ENCODE measurements around the gene GATA5.

The GATA5 gene

GRCh38 chr20:62500237-62500864 is 24.6 kb upstream of the GATA5 start (continued):
- TF ChIP-seq ZNF324 (tag by site-specific recombination; IDR thresholded peaks at IDR 0.05) (0 out of 2 replicates have a peak, but pooled peaks have one; percentile 27), ZNF148 (tag by site-specific recombination; IDR thresholded peaks at IDR 0.05; ENCODE audit: borderline replicate concordance) (0 out of 2 replicates have a peak, but pooled peaks have one; percentile 25), ZNF544 (tag by site-specific recombination; IDR thresholded peaks at IDR 0.05) (no peak), ZNF449 (tag by site-specific recombination; IDR thresholded peaks at IDR 0.05) (no peak), KLF8 (tag by site-specific recombination; IDR thresholded peaks at IDR 0.05) (peak; percentile 97), ZNF692 (tag by site-specific recombination; IDR thresholded peaks at IDR 0.05) (peak; percentile 75), BCL11A (tag by site-specific recombination; IDR thresholded peaks at IDR 0.05; ENCODE audit: low read depth) (no peak), ZBTB6 (tag by site-specific recombination; IDR thresholded peaks at IDR 0.05) (no peak), ZNF433 (tag by site-specific recombination; IDR thresholded peaks at IDR 0.05; ENCODE audit: low read depth) (no peak), ZBTB20 (tag by site-specific recombination; IDR thresholded peaks at IDR 0.05) (peak; percentile 31; the same call in 1 of the 2 replicates), ZNF560 (tag by site-specific recombination; IDR thresholded peaks at IDR 0.05; ENCODE audit: borderline replicate concordance) (no peak), ZNF138 (tag by site-specific recombination; IDR thresholded peaks at IDR 0.05; ENCODE audit: borderline replicate concordance) (no peak), GLIS1 (tag by site-specific recombination; IDR thresholded peaks at IDR 0.05) (peak; percentile 87), ZNF354C (tag by site-specific recombination; IDR thresholded peaks at IDR 0.05; ENCODE audit: borderline replicate concordance, low read depth) (0 out of 2 replicates have a peak, but pooled peaks have one; percentile 8), ZNF701 (tag by site-specific recombination; IDR thresholded peaks at IDR 0.05) (0 out of 2 replicates have a peak, but pooled peaks have one; percentile 9), HIC1 (tag by site-specific recombination; IDR thresholded peaks at IDR 0.05) (0 out of 2 replicates have a peak, but pooled peaks have one; percentile 11), ZNF776 (tag by site-specific recombination; IDR thresholded peaks at IDR 0.05; ENCODE audit: borderline replicate concordance) (no peak), ZBTB17 (tag by site-specific recombination; IDR thresholded peaks at IDR 0.05) (0 out of 2 replicates have a peak, but pooled peaks have one; percentile 23), ZNF791 (tag by site-specific recombination; IDR thresholded peaks at IDR 0.05) (peak; percentile 68; the same call in 1 of the 2 replicates), ZNF658 (tag by site-specific recombination; IDR thresholded peaks at IDR 0.05) (no peak), ZNF16 (tag by site-specific recombination; IDR thresholded peaks at IDR 0.05; ENCODE audit: low read depth) (no peak), ZNF280C (tag by site-specific recombination; IDR thresholded peaks at IDR 0.05) (peak; percentile 87; the same call in 1 of the 2 replicates), ZBTB48 (tag by site-specific recombination; IDR thresholded peaks at IDR 0.05) (no peak; the same call in 1 of the 2 replicates), ZNF626 (tag by site-specific recombination; IDR thresholded peaks at IDR 0.05) (no peak), ZBTB10 (tag by site-specific recombination; IDR thresholded peaks at IDR 0.05) (peak; percentile 73)

All from HEK293 (cell line).